Endothelial cell of umbilical vein (primary cell): ENCODE results near the gene TEX29. TPM values are rescaled to one million over a fixed set of nuclear protein-coding genes. Genes with fewer than 3 reads are reported as not detected.

Source experiments
- BruUV-seq: library from RNA; stranded (reverse); fragments of 400-500 nt; replicated peaks from 2 replicates; lab custom pipeline; 2021; lab: Mats Ljungman, UMichigan
- CTCF ChIA-PET: fragments of 300-600, 350-600 bp; sonication (Branson Sonifier 250); formaldehyde crosslinking; loops from one replicate; lab custom pipeline; 2021; ENCODE audit warnings: antibody characterized with exemption, inconsistent platforms; lab: Charles Lee
- POLR2A ChIA-PET: fragments of 300-600, 350-600 bp; sonication (Branson Sonifier 250); formaldehyde crosslinking; loops from one replicate; lab custom pipeline; 2021; ENCODE audit warnings: antibody characterized with exemption, inconsistent platforms; lab: Charles Lee
- DNase-seq: peaks from one replicate; pipeline ENCODE4 v3.0.0-alpha.2; 2011; ENCODE audit warnings: low read depth, low spot score
- FAIRE-seq: peaks from 2 replicates; lab custom pipeline; 2011; peaks lifted over from hg19 to GRCh38; lab: Jason Lieb, UNC
- H2AFZ ChIP-seq: 2 replicates; pipeline ENCODE4 v1.6.0; 2012; ENCODE audit warnings: low read depth, low read length, control low read depth, inconsistent platforms
- H3K27ac ChIP-seq: 2 replicates; pipeline ENCODE4 v1.5.1; 2011; ENCODE audit warnings: low read depth, mild to moderate bottlenecking, control low read depth, low read length, moderate library complexity; ENCODE audit not compliant: insufficient read depth
- H3K27me3 ChIP-seq, 2 experiments: 2 replicates each; pipeline versions ENCODE4 v1.6.0 to v1.6.1; 2011; ENCODE audit warnings: low read length in 2 of 2, mixed read lengths in 1 of 2; ENCODE audit not compliant: control insufficient read depth in 2 of 2, insufficient read depth in 2 of 2
- H3K36me3 ChIP-seq, 2 experiments: 2 replicates in 1 of 2; 3 replicates in 1 of 2; pipeline ENCODE4 v1.5.1; 2011; ENCODE audit warnings: low read length in 2 of 2, mild to moderate bottlenecking in 1 of 2, moderate library complexity in 1 of 2; ENCODE audit not compliant: control insufficient read depth in 2 of 2, insufficient read depth in 2 of 2; ENCODE audit errors: extremely low read depth in 1 of 2
- H3K4me1 ChIP-seq: 3 replicates; pipeline ENCODE4 v1.5.1; 2011; ENCODE audit warnings: mild to moderate bottlenecking, low read length; ENCODE audit not compliant: control insufficient read depth, insufficient read depth; ENCODE audit errors: extremely low read depth
- H3K4me2 ChIP-seq: 2 replicates; pipeline ENCODE4 v1.6.1; 2011; ENCODE audit warnings: low read length, control low read depth, mixed read lengths; ENCODE audit not compliant: insufficient read depth
- H3K4me3 ChIP-seq, 3 experiments: fragments of 200-600 bp in 1 of 3; sonication (generic), shearing (Covaris generic) in 1 of 3; replicated peaks in 1 of 3; 2 replicates each; pipeline ENCODE4 v1.5.1; 2011 to 2016; ENCODE audit warnings: control low read depth in 3 of 3, low read length in 3 of 3, mild to moderate bottlenecking in 2 of 3, inconsistent platforms in 1 of 3, low read depth in 1 of 3, moderate library complexity in 1 of 3; ENCODE audit not compliant: insufficient read depth in 1 of 3
- H3K79me2 ChIP-seq: 2 replicates; pipeline ENCODE4 v1.6.0; 2012; ENCODE audit warnings: low read length, inconsistent platforms; ENCODE audit not compliant: control insufficient read depth, insufficient read depth
- H3K9ac ChIP-seq: replicated peaks from 2 replicates; pipeline ENCODE3; 2011; ENCODE audit warnings: low read length, control low read depth; ENCODE audit not compliant: insufficient read depth; ENCODE audit errors: extremely low read depth
- H3K9me1 ChIP-seq: replicated peaks from 3 replicates; pipeline ENCODE4 v1.6.0; 2011; ENCODE audit warnings: mild to moderate bottlenecking, low read length; ENCODE audit not compliant: control insufficient read depth, insufficient read depth; ENCODE audit errors: extremely low read depth
- H3K9me3 ChIP-seq: replicated peaks from 2 replicates; pipeline ENCODE4 v1.5.1; 2012; ENCODE audit warnings: low read length, inconsistent platforms; ENCODE audit not compliant: control insufficient read depth, insufficient read depth
- H4K20me1 ChIP-seq: replicated peaks from 2 replicates; pipeline ENCODE3; 2011; ENCODE audit warnings: mild to moderate bottlenecking, low read length; ENCODE audit not compliant: control insufficient read depth, insufficient read depth; ENCODE audit errors: extremely low read depth
- EZH2 ChIP-seq: IDR thresholded peaks from 2 replicates; pipeline ENCODE4 v1.6.1; 2012; ENCODE audit warnings: borderline replicate concordance, low read depth, mild to moderate bottlenecking, moderate library complexity, low read length, inconsistent platforms; ENCODE audit not compliant: severe bottlenecking
- FOS ChIP-seq: IDR thresholded peaks from 2 replicates; pipeline ENCODE4 v1.6.1; 2011; ENCODE audit warnings: mild to moderate bottlenecking, low read length, moderate library complexity, borderline replicate concordance; ENCODE audit not compliant: insufficient read depth
- MYC ChIP-seq: IDR thresholded peaks from one replicate; pipeline ENCODE4 v1.6.1; 2011; ENCODE audit warnings: mild to moderate bottlenecking, low read depth, low read length
- POLR2A ChIP-seq: IDR thresholded peaks from 2 replicates; pipeline ENCODE4 v1.6.1; 2012; ENCODE audit warnings: low read depth, mild to moderate bottlenecking, control low read depth, low read length
- dilution Hi-C: fragments of 300-500 bp; cut with MboI; formaldehyde crosslinking; loops from one replicate; pipeline ENCODE4 v1.15.0; 2019; ENCODE audit warnings: low sequenced_read_pairs; ENCODE audit not compliant: extremely low pct_ligation_motif_present
- intact Hi-C: fragments of 100-400 bp; cut with micrococcal nuclease; formaldehyde crosslinking; loops from one replicate; pipeline ENCODE4 v1.10.0; 2022
- polyA plus RNA-seq, 4 experiments: library from polyadenylated mRNA; depleted of rRNA in 3 of 4; stranded (reverse) in 3 of 4; unstranded in 1 of 4; fragments of >200 nt; gene quantifications; 2 replicates each; pipeline versions ENCODE4 v1.2.1 to v1.2.3, GENCODE V29; 2011 to 2012; ENCODE audit warnings: missing spikeins in 1 of 4
- total RNA-seq: library from RNA; stranded (reverse); gene quantifications from 2 replicates; pipeline ENCODE4 v1.2.3, GENCODE V29; 2021
- TF ChIP-seq, protein P1 (sequence below): IDR thresholded peaks from 2 replicates; pipeline ENCODE4 v1.6.1; 2011; ENCODE audit not compliant: insufficient read depth, insufficient read length
- TF ChIP-seq, protein P2 (sequence below), 2 donors: IDR thresholded peaks; 1 replicate in 1 of 2; 2 replicates in 1 of 2; pipeline ENCODE4 v1.5.1; 2011; ENCODE audit warnings: low read length in 2 of 2, mild to moderate bottlenecking in 2 of 2, moderate library complexity in 2 of 2, control low read depth in 1 of 2, inconsistent platforms in 1 of 2, low read depth in 1 of 2; ENCODE audit not compliant: insufficient read depth in 1 of 2; ENCODE audit errors: extremely low read depth in 1 of 2

The TEX29 gene
- total and polyA plus RNA-seq, 2 donors (not counting 3 experiments of a cell fraction or from before 2014, with no cell fraction given): 0.44 TPM; not detected in 1

DNA sequence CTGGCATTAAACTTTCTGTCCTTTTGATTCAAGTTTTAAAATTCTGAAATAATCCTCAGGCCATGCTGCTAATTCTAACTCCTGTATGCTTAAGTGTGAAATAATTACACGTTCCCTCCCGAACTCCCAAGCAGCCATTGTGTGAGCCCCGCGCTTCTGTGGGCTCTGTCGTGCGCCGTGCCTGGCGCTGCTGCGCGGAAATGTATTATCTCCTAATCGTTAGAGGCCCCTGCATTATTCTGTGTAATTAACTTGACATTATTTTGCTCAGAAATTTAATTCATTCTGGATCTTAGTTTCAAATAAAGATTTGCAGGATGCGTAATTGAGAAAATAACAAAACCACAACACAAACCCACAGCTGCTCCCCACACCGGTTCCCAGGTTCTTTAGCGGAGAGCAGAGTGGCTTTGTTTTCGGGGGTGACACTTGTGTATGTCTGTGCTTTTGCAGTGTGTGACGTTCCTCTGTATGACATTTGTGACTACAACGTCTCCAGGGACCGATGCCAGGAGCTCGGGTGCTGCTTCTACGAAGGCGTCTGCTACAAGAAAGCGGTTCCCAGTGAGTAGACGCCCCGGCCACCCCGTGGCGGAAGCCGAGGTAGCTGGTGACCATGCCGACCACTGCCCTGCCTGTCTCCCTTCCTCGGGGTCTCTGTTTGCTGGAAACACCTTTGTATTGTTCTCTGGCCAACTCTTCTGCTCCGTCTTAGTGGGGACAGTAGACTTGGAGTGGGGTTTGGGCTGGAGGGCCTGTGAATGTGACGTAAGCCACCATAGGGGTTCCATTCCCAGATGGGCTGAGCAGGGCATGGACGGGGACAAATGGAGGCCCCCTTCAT, 7.5 kb downstream of the TEX29 start:
- intact Hi-C loops: no loop called here
- Histone ChIP-seq H3K27ac (no peak overlapping the region), H3K36me3 (no peaks in the 10 kb centered on the region), H3K4me2 (no peak overlapping the region), H3K27me3 (no peaks in the 10 kb centered on the region), H3K9ac (no peak overlapping the region), H3K9me1 (no peaks in the 10 kb centered on the region), H2AFZ (no peak overlapping the region), H3K4me3 (no peak overlapping the region), H3K79me2 (no peaks in the 10 kb centered on the region), H3K9me3 (no peaks in the 10 kb centered on the region), H4K20me1 (no peaks in the 10 kb centered on the region), H3K4me1 (no peaks in the 10 kb centered on the region)
- dilution Hi-C loops: no loop called here
- CTCF ChIA-PET: no interaction called here
- no peak for TF ChIP-seq FOS
- no peak for TF ChIP-seq EZH2
- no peak for TF ChIP-seq POLR2A
- no peak for TF ChIP-seq MYC
- TF ChIP-seq, protein P1, sequence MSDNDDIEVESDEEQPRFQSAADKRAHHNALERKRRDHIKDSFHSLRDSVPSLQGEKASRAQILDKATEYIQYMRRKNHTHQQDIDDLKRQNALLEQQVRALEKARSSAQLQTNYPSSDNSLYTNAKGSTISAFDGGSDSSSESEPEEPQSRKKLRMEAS: no peak
- TF ChIP-seq, protein P2, sequence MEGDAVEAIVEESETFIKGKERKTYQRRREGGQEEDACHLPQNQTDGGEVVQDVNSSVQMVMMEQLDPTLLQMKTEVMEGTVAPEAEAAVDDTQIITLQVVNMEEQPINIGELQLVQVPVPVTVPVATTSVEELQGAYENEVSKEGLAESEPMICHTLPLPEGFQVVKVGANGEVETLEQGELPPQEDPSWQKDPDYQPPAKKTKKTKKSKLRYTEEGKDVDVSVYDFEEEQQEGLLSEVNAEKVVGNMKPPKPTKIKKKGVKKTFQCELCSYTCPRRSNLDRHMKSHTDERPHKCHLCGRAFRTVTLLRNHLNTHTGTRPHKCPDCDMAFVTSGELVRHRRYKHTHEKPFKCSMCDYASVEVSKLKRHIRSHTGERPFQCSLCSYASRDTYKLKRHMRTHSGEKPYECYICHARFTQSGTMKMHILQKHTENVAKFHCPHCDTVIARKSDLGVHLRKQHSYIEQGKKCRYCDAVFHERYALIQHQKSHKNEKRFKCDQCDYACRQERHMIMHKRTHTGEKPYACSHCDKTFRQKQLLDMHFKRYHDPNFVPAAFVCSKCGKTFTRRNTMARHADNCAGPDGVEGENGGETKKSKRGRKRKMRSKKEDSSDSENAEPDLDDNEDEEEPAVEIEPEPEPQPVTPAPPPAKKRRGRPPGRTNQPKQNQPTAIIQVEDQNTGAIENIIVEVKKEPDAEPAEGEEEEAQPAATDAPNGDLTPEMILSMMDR (IDR thresholded peaks at IDR 0.05; ENCODE audit: extremely low read depth in 1 of 2, insufficient read depth in 1 of 2, low read depth in 1 of 2, low read length in 2 of 2): no peak
- BruUV-seq: no TSS peak
- FAIRE-seq (no peak), DNase-seq (no peak)
- POLR2A ChIA-PET: no interaction called here
